Activated CD8-positive, alpha-beta memory T cell treated with anti-CD3 and anti-CD28 coated beads, Interleukin-2, amount 50 U/mL, for 1 hour (primary cell): ENCODE data around the gene UGT1A3.
"Not testable (repeated sequence)": the region's sequence is repeated elsewhere in the genome, so short reads cannot be mapped to it uniquely, and the experiment has no call there.

Experiments used
- DNase-seq: peaks from one replicate; pipeline ENCODE4 v3.0.0-alpha.2; 2020; ENCODE audit errors: extremely low read depth

The UGT1A3 gene

DNA sequence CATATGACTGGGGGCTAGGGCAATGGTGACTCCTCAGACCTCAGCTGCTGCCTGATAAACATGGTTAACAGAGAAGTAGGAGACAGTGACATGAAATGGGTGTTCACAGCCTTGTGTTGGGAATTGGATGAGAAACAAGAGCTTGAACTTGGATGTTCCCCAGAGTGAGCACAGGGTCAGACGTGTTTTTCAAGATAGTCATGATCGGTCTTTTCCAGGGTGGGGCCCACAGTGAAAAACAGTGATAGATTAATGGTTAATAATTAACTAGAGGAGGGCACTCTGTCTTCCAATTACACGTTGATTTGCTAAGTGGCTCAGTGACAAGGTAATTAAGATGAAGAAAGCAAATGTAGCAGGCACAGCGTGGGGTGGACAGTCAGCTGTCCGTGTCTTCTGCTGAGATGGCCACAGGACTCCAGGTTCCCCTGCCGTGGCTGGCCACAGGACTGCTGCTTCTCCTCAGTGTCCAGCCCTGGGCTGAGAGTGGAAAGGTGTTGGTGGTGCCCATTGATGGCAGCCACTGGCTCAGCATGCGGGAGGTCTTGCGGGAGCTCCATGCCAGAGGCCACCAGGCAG is at the start of gene UGT1A3:
TSS of gene UGT1A3 (plus strand) at position 320 of the 579 bp plus-strand sequence. CDS start at position 405, 85 bp downstream.
- DNase-seq = no peak

DNA sequence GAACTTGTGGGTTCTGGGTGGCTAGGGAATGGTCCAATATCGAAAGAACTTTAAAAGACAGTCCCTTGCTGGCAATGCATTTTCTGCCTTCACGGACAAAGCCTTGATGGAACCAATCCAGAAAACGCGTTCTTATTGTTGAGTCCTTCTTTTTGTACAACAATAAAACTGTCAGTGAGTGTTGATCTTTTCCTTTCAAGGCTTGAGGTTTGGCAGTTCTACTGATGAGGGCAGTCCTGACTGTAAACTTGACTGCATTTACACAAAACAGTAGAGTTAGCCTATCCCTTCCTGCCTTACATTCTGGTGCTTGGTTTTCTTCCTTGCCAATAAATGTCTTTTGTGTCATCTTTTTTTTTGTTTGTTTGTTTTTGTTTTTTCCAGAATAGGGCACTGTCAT is 49.6 kb upstream of the UGT1A3 start:
- no peak for DNase-seq

DNA sequence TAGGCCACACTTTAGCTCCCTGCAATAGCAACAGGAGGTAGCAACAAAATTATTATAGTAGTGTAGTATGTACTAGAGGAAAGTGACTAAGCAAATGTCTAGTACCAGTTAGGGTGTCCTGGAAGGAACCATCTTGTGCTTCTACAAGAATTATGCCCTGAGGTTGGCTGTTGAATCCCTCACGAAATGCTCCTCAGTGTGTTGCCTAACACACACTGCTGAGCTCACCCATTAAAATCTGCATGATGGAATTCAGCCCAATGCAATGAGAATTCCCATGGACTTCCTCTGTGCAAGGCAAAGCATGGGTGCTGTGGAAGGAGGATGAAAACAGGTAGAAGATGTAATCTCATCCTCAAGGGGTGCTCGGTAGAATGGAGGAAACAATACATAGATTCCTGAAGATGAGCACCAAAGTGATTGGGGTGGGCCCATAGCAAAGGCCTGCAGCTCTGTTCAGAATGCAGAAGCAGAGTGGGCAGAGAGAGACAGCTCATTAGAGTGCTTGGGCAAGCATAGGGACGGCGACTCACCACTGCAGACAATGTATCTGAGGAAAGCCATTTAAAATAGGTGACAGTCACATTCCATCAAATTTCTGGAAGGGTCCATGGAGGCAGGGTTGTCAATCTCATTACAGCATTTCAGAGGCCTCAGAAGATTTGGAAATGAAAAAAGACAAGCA is 48.3 kb upstream of the UGT1A3 start:
- no peak for DNase-seq

DNA sequence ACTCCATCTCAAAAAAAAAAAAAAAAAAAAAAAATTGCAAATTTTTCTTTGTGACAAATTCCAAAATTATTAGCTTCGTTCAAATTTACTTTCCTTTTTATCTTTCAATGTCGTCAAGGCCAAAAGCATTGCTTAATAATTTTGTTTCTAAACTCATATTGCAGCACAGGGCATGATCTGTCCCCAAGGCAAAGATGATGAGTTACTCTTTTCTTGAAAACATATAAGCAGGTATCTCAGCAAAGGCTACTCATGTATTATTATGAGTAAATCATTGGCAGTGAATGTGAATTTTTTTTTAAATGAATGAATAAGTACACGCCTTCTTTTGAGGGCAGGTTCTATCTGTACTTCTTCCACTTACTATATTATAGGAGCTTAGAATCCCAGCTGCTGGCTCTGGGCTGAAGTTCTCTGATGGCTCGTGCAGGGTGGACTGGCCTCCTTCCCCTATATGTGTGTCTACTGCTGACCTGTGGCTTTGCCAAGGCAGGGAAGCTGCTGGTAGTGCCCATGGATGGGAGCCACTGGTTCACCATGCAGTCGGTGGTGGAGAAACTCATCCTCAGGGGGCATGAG is 47.2 kb upstream of the UGT1A3 start, which contains the start of gene UGT1A7:
TSS of gene UGT1A7 (plus strand) at position 381 of the 579 bp plus-strand sequence. CDS start at position 418, 37 bp downstream.
- no peak for DNase-seq

DNA sequence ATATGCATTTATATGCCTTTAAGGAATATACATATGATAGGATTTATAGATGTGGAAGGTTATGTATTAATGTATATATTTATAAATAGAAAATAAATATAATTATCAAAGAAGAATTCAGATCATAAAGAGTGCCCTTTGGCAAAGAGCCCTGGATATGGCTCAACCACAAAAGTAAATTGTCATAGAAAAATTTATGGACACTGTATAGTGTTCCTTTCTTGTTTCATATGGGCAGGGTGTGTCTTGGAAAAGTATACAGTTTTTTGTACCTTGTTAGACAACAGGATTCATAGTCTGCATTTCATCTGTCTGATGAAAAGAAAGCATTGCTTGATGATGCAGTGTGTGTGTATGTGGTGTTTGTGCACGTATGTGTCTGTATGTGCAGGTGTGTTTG is 44.2 kb upstream of the UGT1A3 start:
- DNase-seq = no peak

DNA sequence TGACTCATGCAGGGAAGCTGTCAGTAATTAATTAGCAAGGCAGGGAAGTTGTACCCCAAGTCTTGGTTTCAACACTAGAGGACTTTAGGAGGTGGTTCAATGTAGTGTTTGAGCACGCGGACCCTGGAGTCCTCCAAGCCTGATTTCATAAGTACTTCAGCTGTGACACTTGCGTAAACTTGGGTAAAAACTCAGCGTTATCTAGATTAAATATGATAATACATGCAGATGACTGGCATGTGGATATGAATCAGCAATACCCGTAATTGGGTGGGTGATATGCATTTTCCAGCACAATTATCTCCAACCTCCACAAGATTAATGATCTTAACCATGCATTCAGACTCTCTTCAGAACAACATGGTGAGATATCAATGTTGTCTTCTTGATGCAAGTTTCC is 41.9 kb upstream of the UGT1A3 start:
- no peak for DNase-seq

DNA sequence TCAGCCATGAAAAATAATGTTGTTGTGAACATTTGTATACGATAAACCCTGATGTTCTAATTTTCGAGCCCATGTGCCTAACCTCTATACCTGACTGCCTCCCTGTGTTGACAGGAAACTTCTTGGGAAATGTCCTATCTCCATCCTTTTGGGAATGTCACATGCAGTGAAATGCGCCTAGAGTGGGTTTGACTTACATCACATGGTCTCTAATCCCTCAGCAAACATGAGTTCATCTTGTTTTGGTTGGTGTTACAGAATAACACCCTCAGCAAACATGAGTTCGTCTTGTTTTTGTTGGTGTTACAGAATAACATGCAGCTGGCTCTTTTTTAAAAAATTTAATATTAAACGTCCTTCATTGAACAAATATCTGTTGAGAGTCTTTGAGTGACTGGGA is 40.5 kb upstream of the UGT1A3 start:
- no peak for DNase-seq

DNA sequence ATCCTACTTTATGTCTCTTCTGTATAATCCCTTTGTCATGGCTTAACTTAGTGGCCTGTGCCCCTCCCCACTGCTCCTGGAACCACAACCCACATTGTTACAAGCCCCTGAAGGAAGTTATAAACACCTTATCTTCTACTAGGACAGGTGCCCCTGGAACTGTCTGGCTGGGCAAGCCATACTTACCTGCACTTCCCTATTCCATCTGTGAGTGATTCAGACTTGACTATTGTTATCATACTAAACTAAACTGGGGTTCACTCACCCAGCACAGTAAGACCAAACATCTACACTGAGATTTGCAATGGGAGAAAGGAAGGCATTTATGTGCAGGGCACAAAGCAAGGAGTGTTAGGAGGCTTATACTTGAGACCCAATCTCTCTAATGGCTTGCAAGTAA is 39.8 kb upstream of the UGT1A3 start:
- DNase-seq = no peak

DNA sequence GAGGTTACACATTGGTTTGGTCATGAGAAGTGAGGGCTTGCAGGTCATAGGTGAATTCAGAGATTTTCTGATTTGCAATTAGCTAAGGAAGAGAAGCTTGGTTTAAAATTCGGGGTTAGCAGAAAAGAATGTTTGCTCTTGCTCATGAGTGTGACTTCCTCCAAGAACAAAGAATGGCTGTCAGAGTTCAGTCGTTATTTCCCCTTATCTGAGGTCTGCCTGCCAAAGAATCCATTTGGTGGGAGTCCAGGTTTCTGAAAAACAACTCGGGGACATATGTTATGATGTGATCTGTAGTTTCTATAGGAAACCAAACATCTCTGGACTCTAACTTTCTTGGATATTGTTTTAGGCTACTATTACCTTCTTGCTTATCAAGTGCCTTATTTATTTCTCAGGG is 39.3 kb upstream of the UGT1A3 start:
- no peak for DNase-seq

DNA sequence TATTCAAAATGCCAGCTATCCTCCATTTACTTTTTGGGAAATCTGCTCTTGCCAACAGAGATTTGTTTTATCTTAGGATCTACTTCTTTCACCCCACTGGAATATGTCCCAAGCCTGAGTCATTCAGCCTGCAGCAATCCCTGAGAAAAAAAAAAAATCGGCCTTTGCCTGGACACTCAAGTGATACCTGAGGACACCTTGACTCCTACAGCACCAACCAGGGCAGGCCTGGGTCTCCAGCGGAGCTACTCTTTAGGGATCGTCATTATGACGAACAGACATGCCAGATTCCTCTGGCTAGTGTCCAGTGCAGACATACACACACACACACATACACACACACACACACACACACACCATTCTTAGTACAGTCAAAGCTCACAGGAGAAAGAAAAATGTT is 38.4 kb upstream of the UGT1A3 start:
- no peak for DNase-seq

DNA sequence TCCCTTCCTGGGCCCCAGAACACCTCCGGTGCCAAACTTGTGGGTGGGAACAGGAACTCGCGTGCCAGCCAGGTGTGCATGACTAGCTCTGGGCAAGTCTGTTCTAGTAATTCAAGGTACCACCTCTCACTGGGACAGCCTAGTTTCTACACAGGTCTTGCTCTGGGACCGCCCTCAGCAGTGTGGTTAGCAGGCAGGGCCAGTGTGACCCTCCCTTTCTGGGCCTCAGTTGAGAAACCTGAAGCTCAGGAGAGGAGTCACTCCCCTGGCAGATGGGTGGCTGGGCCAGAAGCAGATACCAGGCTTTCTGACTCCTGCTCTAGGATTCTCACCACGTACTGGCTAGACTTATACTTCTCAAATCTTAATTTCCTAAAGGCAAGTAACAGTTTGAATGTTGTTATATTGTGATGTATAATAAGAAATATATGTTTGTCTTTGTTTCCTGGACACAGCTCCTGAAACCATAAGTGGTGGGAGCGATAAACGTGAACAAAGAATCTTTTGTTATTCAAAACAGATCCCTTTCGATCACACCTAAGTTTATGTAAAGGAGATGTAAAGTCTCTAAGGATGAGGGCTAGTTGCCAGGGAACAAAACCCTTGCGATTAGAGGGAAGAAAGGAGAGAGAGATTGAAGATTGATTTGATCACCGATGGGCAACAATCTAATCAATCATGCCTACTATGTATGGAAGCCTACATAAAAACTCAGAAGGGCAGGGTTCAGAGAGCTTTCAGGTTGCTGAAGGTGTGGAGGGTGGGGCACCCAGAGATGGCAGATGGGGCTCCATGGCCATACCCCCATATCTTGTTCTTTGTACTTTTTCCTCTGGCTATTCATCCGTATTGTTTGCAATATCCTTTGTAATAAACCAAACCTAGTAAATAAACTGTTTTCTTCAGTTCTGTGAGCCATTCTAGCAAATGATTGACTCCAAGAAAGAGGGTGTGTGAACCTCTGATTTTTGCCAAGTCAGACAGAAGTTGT is 37.1 kb upstream of the UGT1A3 start:
- DNase-seq = no peak

DNA sequence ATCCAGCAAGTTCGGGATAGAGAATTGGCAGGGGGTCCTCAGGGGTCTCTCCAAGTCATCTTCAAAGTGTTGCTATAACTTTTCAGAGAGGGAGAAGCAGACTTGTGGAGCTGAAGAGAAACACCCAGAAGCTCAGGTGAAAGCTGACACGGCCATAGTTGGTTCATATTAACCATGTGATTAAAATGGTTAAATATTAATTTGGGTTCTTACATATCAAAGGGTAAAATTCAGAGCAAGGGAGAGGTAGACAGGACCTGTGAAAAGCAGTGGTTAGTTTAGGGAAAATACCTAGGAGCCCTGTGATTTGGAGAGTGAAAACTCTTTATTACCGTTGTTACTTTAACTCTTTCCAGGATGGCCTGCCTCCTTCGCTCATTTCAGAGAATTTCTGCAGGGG is 36.2 kb upstream of the UGT1A3 start, which contains the start of gene UGT1A6:
TSS of gene UGT1A6 (plus strand) at position 243 of the 400 bp plus-strand sequence. CDS start at position 358, 115 bp downstream.
- DNase-seq = no peak

DNA sequence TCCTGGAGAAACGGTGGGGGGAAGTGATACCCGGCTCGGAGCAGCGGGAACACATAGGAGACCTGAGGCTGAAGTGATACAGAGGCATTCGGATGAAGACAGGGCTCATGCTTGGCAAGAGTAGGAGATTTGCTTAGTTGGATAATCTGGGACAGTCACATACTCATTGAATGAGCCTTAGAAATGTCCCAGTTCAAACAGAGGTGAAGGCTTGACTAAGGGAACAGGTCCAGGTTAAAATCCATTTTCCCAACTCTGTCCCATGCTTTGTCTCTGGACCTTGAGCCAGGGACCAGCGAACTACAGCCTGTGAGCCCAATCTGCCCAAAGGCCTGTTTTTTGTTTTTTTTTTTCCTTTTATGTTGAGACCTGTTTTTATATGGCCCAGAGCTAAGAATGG is 34.9 kb upstream of the UGT1A3 start:
- DNase-seq = no peak

DNA sequence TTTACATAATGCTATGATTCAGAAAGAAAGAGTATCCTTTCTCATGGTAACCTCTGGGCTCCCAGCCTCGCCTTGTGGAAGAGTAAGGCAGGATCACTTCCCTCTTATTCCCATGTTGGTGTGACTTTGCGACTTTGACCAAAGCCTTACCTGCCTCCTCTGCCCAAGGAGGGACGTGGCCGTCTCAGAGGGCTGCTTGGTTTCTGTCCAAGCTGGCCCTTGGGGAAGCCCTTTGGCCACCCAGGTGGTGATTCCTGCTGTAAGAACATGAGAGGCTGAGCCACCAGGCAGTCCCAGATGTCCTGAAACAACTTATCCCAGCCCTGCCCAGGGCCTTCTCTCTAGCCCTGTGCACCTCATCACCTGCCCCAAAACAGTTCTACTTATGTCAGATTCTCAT is 30.1 kb upstream of the UGT1A3 start:
- DNase-seq = no peak

DNA sequence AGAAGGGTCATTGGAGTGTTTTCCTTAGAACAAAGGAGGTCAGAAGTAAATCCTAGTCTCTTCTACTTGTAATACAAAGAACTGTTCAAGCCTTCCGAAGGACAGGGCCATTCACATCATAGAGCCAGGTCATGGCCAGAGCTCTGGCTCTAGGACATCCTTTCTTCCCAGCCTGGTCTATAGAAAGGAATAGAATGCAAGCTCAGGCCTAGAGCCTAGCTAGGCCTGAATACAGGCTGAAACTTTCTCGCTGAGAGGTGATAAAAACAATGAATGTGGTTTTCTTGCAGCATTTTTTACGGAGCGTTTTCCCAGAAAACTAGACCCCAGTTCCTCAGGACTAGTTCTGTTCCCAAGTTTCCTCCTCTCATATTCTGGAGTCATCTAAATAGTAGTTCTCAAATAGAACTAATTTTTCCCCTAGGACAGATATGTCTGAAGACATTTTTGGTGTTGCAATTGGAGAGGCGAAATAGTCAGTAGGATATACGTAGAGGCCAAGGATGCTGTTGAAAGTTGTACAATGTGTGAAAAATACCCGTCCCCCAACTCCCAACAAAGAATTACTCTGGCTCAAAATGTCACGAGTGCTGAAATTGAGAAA is 29.3 kb upstream of the UGT1A3 start:
- no peak for DNase-seq

DNA sequence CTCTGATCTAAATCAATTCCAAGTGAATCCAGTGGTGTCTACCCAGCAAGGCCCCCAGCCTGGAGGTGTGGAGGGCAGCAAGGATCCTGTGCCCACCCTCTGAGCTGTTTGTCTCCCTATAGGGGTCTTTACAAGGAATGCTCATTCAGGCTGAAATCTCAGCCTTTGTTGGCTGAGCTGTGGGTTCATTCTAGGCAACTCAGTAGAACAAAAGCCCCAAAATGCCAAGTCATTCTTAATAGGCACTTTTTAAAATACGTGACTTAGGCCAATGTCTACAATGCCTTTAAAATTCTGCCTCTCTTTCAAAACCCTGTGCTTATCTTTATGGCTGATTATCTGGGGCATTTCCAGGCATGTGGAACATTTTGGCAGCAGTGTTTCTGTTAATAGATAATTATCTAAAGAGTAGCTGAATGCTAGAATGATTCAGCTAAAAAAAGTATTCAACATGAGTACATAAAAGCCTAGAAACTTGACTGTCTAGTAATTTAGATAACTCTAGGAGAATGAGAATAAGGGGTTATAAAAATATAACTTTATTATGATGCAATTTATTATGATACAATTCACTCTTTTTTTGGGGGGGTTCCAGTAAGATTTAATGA is 28.7 kb upstream of the UGT1A3 start:
- DNase-seq = no peak

DNA sequence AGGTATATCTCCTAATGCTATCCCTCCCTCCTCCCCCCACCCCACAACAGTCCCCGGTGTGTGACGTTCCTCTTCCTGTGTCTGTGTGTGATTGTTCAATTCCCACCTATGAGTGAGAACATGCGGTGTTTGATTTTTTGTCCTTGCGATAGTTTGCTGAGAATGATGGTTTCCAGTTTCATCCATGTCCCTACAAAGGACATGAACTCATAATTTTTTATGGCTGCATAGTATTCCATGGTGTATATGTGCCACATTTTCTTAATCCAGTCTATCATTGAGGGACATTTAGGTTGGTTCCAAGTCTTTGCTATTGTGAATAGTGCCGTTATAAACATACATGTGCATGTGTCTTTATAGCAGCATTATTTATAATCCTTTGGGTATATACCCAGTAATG is 28.0 kb upstream of the UGT1A3 start:
- DNase-seq = not testable (repeated sequence)

DNA sequence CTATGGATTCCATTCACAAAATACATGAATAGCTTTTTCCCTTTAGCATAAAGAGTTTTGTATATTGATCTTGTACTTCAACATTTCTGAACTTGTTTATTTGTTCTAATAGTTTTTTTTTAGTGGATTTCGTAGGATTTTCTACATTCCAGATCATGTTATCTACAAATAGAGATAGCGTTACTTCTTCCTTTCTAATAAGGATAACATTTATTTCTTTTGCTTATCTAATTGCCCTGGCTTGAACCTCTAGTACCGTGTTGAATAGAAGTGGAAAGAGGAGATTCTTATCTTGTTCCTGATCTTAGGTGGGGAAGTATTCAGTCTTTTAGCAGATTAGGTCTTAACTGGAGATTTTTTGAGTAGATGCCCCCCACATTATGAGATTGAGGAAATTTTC is 26.6 kb upstream of the UGT1A3 start:
- DNase-seq = no peak

DNA sequence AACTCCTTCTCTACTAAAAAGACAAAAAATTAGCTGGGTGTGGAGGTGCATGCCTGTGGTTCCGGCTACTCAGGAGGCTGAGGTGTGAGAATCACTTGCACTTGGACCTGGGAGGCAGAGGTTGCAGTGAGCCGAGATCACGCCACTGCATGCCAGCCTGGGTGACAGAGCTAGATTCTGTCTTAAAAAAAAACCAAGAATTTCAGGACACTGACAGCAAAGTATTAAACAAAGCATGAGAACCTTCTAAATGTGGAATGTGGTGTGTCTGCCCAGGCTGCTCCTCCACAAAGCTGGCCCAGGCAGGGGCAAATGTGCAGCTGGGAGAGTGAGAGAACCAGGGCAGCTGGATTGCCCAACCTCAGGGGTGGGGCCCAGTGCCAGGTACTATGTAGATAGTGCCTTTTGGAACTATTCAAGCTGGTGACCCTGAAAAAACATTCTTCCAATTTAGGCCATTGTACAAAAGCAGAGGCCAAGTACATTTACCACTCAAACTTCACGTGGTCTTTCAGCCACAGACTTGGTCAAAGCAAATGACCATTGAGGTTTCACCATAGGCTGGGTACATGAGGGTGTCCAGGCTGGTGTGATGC is 22.8 kb upstream of the UGT1A3 start:
- no peak for DNase-seq

DNA sequence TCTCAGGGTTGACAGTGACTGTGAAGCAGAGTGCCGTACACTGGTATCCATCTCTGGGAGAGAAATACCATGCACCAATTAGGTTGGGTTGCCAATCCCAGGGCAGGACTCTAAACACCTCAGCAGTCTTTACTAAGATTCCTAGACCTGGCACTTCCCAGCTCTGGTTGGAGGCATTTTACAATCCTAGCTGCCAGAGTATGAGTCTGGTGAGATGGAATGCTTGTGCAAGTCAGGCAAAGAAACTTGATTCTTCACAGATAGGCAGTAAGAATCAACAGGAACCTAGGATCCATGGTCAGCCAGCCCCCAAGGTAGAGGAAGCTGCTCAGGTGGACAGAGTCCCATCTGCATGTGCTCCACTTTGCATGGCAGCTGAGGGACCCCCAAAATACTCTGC is 22.1 kb upstream of the UGT1A3 start:
- DNase-seq = no peak
